GM23338 (cell line): ENCODE results near the gene HLA-DOB. TPM values are rescaled to one million over a fixed set of nuclear protein-coding genes. Genes with fewer than 3 reads are reported as not detected.

Experiments used
- ATAC-seq: fragments of 200-7000 bp; cut with Tn5 transposase; 3 replicates; pipeline ENCODE4 v1.9.1; 2020
- DNase-seq: peaks from one replicate; pipeline ENCODE4 v3.0.0-alpha.2; 2015; ENCODE audit warnings: low spot score
- H2AFZ ChIP-seq: fragments of 200-600 bp; sonication (generic); 2 replicates; pipeline ENCODE4 v1.8.0; 2016; ENCODE audit warnings: antibody characterized with exemption, mild to moderate bottlenecking, moderate library complexity
- H3F3A ChIP-seq: fragments of 200-600 bp; sonication (generic); replicated peaks from 2 replicates; pipeline ENCODE4 v1.8.0; 2017; ENCODE audit warnings: antibody characterized with exemption, mixed run types, low read depth
- H3K27ac ChIP-seq: fragments of 200-600 bp; sonication (generic); 2 replicates; pipeline ENCODE4 v1.6.1; 2016; ENCODE audit warnings: low read depth
- H3K27me3 ChIP-seq: fragments of 200-600 bp; sonication (generic); 2 replicates; pipeline ENCODE4 v1.8.0; 2016; ENCODE audit warnings: mild to moderate bottlenecking, mixed run types, moderate library complexity; ENCODE audit not compliant: insufficient read depth
- H3K36me3 ChIP-seq: fragments of 200-600 bp; sonication (generic); 2 replicates; pipeline ENCODE4 v1.8.0; 2016; ENCODE audit warnings: mild to moderate bottlenecking; ENCODE audit not compliant: insufficient read depth
- H3K4me1 ChIP-seq: fragments of 200-600 bp; sonication (generic); 2 replicates; pipeline ENCODE4 v1.8.0; 2016; ENCODE audit warnings: mild to moderate bottlenecking, moderate library complexity; ENCODE audit not compliant: insufficient read depth
- H3K4me2 ChIP-seq: fragments of 200-600 bp; sonication (generic); 2 replicates; pipeline ENCODE4 v1.7.1; 2017; ENCODE audit warnings: mixed run types
- H3K4me3 ChIP-seq: fragments of 200-600 bp; sonication (generic); 2 replicates; pipeline ENCODE4 v1.6.1; 2016; ENCODE audit warnings: mixed run types
- H3K79me2 ChIP-seq: fragments of 200-600 bp; sonication (generic); replicated peaks from 2 replicates; pipeline ENCODE4 v1.8.0; 2017; ENCODE audit warnings: mild to moderate bottlenecking; ENCODE audit not compliant: insufficient read depth
- H3K9me2 ChIP-seq: fragments of 200-600 bp; sonication (generic); 2 replicates; pipeline ENCODE4 v1.8.0; 2017; ENCODE audit not compliant: insufficient read depth
- H4K20me1 ChIP-seq: fragments of 200-600 bp; sonication (generic); replicated peaks from 2 replicates; pipeline ENCODE4 v1.8.0; 2017; ENCODE audit warnings: mild to moderate bottlenecking; ENCODE audit not compliant: insufficient read depth
- H3K27ac Mint-ChIP-seq: 2 replicates; pipeline ENCODE4 v1.8.0; 2020; ENCODE audit warnings: inconsistent platforms, mild to moderate bottlenecking, moderate library complexity, mixed read lengths
- H3K27me3 Mint-ChIP-seq: 3 replicates; pipeline ENCODE4 v1.8.0; 2022; ENCODE audit warnings: low read depth, mild to moderate bottlenecking, moderate library complexity, mixed read lengths, inconsistent platforms; ENCODE audit not compliant: insufficient read depth, poor library complexity
- H3K36me3 Mint-ChIP-seq: 3 replicates; pipeline ENCODE4 v1.8.0; 2021; ENCODE audit warnings: low read depth, mild to moderate bottlenecking, inconsistent platforms, moderate library complexity, mixed read lengths
- H3K4me1 Mint-ChIP-seq: 3 replicates; pipeline ENCODE4 v1.8.0; 2020; ENCODE audit warnings: mild to moderate bottlenecking, inconsistent platforms, mixed read lengths
- H3K4me3 Mint-ChIP-seq: 3 replicates; pipeline ENCODE4 v1.8.0; 2021; ENCODE audit warnings: moderate library complexity, mild to moderate bottlenecking, inconsistent platforms, mixed read lengths
- H3K9me3 Mint-ChIP-seq: 3 replicates; pipeline ENCODE4 v1.8.0; 2020; ENCODE audit warnings: moderate library complexity, mild to moderate bottlenecking, inconsistent platforms, mixed read lengths
- CREB1 ChIP-seq: fragments of 250-450 bp; sonication (Bioruptor Pico); IDR thresholded peaks from 2 replicates; pipeline ENCODE4 v1.5.0; 2020; ENCODE audit warnings: low read depth, mild to moderate bottlenecking, moderate library complexity
- EZH2 ChIP-seq: fragments of 200-600 bp; sonication (generic); IDR thresholded peaks from one replicate; pipeline ENCODE4 v1.8.0; 2017; ENCODE audit warnings: antibody characterized with exemption, mild to moderate bottlenecking, low read depth; ENCODE audit not compliant: unreplicated experiment
- EZH2phosphoT487 ChIP-seq: fragments of 200-600 bp; sonication (generic); IDR thresholded peaks from one replicate; pipeline ENCODE4 v1.8.1; 2018; ENCODE audit warnings: antibody characterized with exemption; ENCODE audit not compliant: unreplicated experiment
- JUNB ChIP-seq: IDR thresholded peaks from one replicate; pipeline ENCODE4 v1.6.1; 2016; ENCODE audit warnings: antibody characterized with exemption; ENCODE audit not compliant: unreplicated experiment
- NANOG ChIP-seq: IDR thresholded peaks from 2 replicates; pipeline ENCODE4 v1.6.1; 2016; ENCODE audit warnings: antibody characterized with exemption, borderline replicate concordance
- STAT1 ChIP-seq: IDR thresholded peaks from one replicate; pipeline ENCODE4 v1.6.1; 2016; ENCODE audit warnings: antibody characterized with exemption; ENCODE audit not compliant: unreplicated experiment
- ZNF114 ChIP-seq: fragments of 250-450 bp; sonication (Bioruptor Pico); IDR thresholded peaks from 2 replicates; pipeline ENCODE4 v1.5.0; 2020; ENCODE audit warnings: mild to moderate bottlenecking, moderate library complexity
- ZNF331 ChIP-seq: fragments of 250-450 bp; sonication (Bioruptor Pico); IDR thresholded peaks from 2 replicates; pipeline ENCODE4 v1.5.0; 2020; ENCODE audit warnings: low read depth, mild to moderate bottlenecking, moderate library complexity
- long read RNA-seq: library from polyadenylated mRNA; unstranded; transcript quantifications from one replicate; pipeline ENCODE4 v2.0.0, GENCODE V29; 2020; ENCODE audit not compliant: unreplicated experiment
- polyA plus RNA-seq: library from polyadenylated mRNA; unstranded; fragments of >200 nt; fragmentation: Nextera tagmentation; extraction: Ambion mirVana; gene quantifications from 2 replicates; pipeline ENCODE4 v1.2.1, GENCODE V29; 2016
- total RNA-seq: library from RNA; depleted of rRNA; stranded (reverse); fragments of >200 nt; shearing (Covaris generic); gene quantifications from 2 replicates; pipeline ENCODE4 v1.2.3, GENCODE V29; 2014; rRNA removed
- TF ChIP-seq, protein P1 (sequence below), 2 experiments: fragments of 200-600 bp in 1 of 2; sonication (generic) in 1 of 2; conservative IDR thresholded peaks; 2 replicates each; pipeline versions ENCODE4 v1.5.1 to v1.6.1; 2016 to 2017; ENCODE audit warnings: antibody characterized with exemption in 2 of 2, low read depth in 2 of 2, mild to moderate bottlenecking in 2 of 2, moderate library complexity in 1 of 2

Gene HLA-DOB
- total RNA-seq (0.23 TPM in 1 of 2 replicates, not detected in the other), polyA plus RNA-seq (not detected in 2 replicates)
- long read RNA-seq = 0 reads

GRCh38 chr6:32816746-32817204 is at the start of gene HLA-DOB:
TSS of gene HLA-DOB (minus strand) at chr6:32817002. CDS start at chr6:32816951, 51 bp downstream.
- DNase-seq (peak; percentile 52), ATAC-seq (peak; percentile 65)
- Histone ChIP-seq H3K36me3 (no peaks in the 10 kb centered on the region), H3K4me1 (no peaks in the 10 kb centered on the region), H2AFZ (0 out of 2 replicates have a peak within 1 kb of the TSS, but pooled peaks have one; percentile 34), H4K20me1 (no peaks in the 10 kb centered on the region), H3K4me3 (no peak within 1 kb of the TSS), H3K9me2 (peaks cover 7% of the 10 kb centered on the region), H3K27ac (no peak within 1 kb of the TSS), H3K79me2 (no peaks in the 10 kb centered on the region), H3K27me3 (no peaks in the 10 kb centered on the region), H3K4me2 (no peak within 1 kb of the TSS), H3F3A (no peaks in the 10 kb centered on the region)
- Mint-ChIP-seq H3K27me3 (peaks cover 2% of the 10 kb centered on the region), H3K9me3 (no peaks in the 10 kb centered on the region), H3K36me3 (no peaks in the 10 kb centered on the region), H3K4me1 (no peaks in the 10 kb centered on the region), H3K27ac (no peak within 1 kb of the TSS), H3K4me3 (no peak within 1 kb of the TSS)
- no peak for TF ChIP-seq EZH2phosphoT487
- 0 out of 2 replicates have a peak, but pooled peaks have one; percentile 48 for TF ChIP-seq CREB1 (CRISPR knock-in tag)

DNA sequence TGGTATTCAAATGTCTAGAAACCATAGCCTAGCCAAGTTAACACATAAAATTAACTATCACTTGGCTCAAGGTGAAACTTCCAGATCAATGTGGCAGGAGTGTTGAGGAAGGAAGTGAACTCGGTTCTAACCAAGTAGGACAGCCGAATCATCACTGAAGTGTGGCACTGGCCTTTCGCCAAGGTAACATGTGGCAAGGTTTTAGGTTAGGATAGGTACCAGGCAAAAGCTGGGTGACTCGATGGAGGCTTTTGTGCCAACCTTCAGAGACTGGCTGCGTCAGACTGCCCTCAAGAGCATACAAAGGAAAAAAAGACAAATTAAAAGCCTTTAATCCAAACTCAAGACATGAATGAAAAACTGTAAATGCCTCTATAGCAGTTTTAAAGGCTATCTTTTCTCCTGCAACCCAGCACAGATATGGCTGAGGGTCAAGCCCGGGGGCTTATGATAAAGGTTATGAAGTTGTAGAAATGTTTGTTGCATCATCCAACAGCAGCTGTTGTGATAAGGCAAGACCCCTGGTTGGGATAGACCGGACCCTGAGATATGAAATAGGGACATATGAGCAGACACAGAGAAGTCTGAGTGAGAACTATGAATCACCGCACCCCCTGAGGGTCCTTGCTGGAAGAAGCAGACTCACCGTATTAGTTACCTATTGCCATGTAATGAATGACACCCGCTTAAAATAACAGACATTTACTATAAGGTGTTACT is 49.1 kb upstream of the HLA-DOB start:
- Mint-ChIP-seq H3K4me1 (peaks cover 7% of the 10 kb centered on the region), H3K4me3 (no peak overlapping the region), H3K27me3 (peaks cover 7% of the 10 kb centered on the region), H3K27ac (no peak overlapping the region), H3K9me3 (no peaks in the 10 kb centered on the region), H3K36me3 (no peaks in the 10 kb centered on the region)
- Histone ChIP-seq H2AFZ (no peak overlapping the region), H3K4me3 (no peak overlapping the region), H3K27ac (no peak overlapping the region), H3K4me2 (no peak overlapping the region), H4K20me1 (no peaks in the 10 kb centered on the region), H3K4me1 (no peaks in the 10 kb centered on the region), H3K27me3 (no peaks in the 10 kb centered on the region), H3K9me2 (no peaks in the 10 kb centered on the region), H3K36me3 (no peaks in the 10 kb centered on the region), H3F3A (no peaks in the 10 kb centered on the region), H3K79me2 (no peaks in the 10 kb centered on the region)
- DNase-seq (no peak), ATAC-seq (no peak)
- no peak for TF ChIP-seq ZNF114 (CRISPR knock-in tag)
- no peak for TF ChIP-seq ZNF331 (CRISPR knock-in tag)
- no peak for TF ChIP-seq EZH2
- TF ChIP-seq NANOG = no peak
- TF ChIP-seq, protein P1, sequence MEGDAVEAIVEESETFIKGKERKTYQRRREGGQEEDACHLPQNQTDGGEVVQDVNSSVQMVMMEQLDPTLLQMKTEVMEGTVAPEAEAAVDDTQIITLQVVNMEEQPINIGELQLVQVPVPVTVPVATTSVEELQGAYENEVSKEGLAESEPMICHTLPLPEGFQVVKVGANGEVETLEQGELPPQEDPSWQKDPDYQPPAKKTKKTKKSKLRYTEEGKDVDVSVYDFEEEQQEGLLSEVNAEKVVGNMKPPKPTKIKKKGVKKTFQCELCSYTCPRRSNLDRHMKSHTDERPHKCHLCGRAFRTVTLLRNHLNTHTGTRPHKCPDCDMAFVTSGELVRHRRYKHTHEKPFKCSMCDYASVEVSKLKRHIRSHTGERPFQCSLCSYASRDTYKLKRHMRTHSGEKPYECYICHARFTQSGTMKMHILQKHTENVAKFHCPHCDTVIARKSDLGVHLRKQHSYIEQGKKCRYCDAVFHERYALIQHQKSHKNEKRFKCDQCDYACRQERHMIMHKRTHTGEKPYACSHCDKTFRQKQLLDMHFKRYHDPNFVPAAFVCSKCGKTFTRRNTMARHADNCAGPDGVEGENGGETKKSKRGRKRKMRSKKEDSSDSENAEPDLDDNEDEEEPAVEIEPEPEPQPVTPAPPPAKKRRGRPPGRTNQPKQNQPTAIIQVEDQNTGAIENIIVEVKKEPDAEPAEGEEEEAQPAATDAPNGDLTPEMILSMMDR (conservative IDR thresholded peaks at IDR 0.05; ENCODE audit: low read depth in 2 of 2) = no peak
- no peak for TF ChIP-seq STAT1
- no peak for TF ChIP-seq JUNB
